Fibroblast of skin of right quadriceps (primary cell): ENCODE results near the gene MAML3.

Experiments used
- DNase-seq: peaks from one replicate; pipeline ENCODE4 v3.0.0-alpha.2; 2013

MAML3 gene

GRCh38 chr4:139668036-139668435 is 485.9 kb downstream of the MAML3 start:
- no peak for DNase-seq
